ENCODE measurements around the gene RSRP1.
A peak's percentile ranks its signal among the peaks of the same experiment; 100 is the strongest.

RSRP1 gene

GRCh38 chr1:25217598-25218232, 29.5 kb downstream of the RSRP1 start:
- DNase-seq (ENCODE audit: low spot score): no peak

- DNase-seq (ENCODE audit: low spot score): no peak
Observed at GRCh38 chr1:25217015-25217414, 30.2 kb downstream of the RSRP1 start.

GRCh38 chr1:25216123-25216522, 31.1 kb downstream of the RSRP1 start:
- no peak for DNase-seq (ENCODE audit: low spot score)

GRCh38 chr1:25212725-25213124, 34.5 kb downstream of the RSRP1 start:
- no peak for DNase-seq (ENCODE audit: low spot score)

- no peak for DNase-seq (ENCODE audit: low spot score)
Observed at GRCh38 chr1:25210728-25211127, 36.5 kb downstream of the RSRP1 start.

GRCh38 chr1:25209516-25209915, 37.7 kb downstream of the RSRP1 start:
- DNase-seq (ENCODE audit: low spot score): no peak

- no peak for DNase-seq (ENCODE audit: low spot score)
Observed at GRCh38 chr1:25208561-25209222, 38.6 kb downstream of the RSRP1 start.

- no peak for DNase-seq (ENCODE audit: low spot score)
Observed at GRCh38 chr1:25208092-25208491, 39.2 kb downstream of the RSRP1 start.

GRCh38 chr1:25206201-25206600, 41.1 kb downstream of the RSRP1 start:
- no peak for DNase-seq (ENCODE audit: low spot score)

- no peak for DNase-seq (ENCODE audit: low spot score)
Observed at GRCh38 chr1:25205786-25206185, 41.5 kb downstream of the RSRP1 start.

- peak; percentile 53 for DNase-seq (ENCODE audit: low spot score)
Observed at GRCh38 chr1:25204797-25205480, 42.3 kb downstream of the RSRP1 start.

- DNase-seq (ENCODE audit: low spot score): no peak
Observed at GRCh38 chr1:25201006-25201405, 46.2 kb downstream of the RSRP1 start.

GRCh38 chr1:25199819-25200620, 47.2 kb downstream of the RSRP1 start:
- DNase-seq (ENCODE audit: low spot score): no peak

GRCh38 chr1:25198663-25199252, 48.5 kb downstream of the RSRP1 start:
- DNase-seq (ENCODE audit: low spot score): peak; percentile 30

- peak; percentile 62 for DNase-seq (ENCODE audit: low spot score)
Observed at GRCh38 chr1:25197982-25198662, 49.1 kb downstream of the RSRP1 start.

GRCh38 chr1:25197235-25197975, 49.8 kb downstream of the RSRP1 start:
- no peak for DNase-seq (ENCODE audit: low spot score)

GRCh38 chr1:25196830-25197229, 50.4 kb downstream of the RSRP1 start:
- no peak for DNase-seq (ENCODE audit: low spot score)

GRCh38 chr1:25195835-25196234, 51.4 kb downstream of the RSRP1 start:
- no peak for DNase-seq (ENCODE audit: low spot score)

- peak; percentile 11 for DNase-seq (ENCODE audit: low spot score)
Observed at GRCh38 chr1:25194572-25195020, 52.7 kb downstream of the RSRP1 start.

GRCh38 chr1:25194054-25194453, 53.2 kb downstream of the RSRP1 start:
- no peak for DNase-seq (ENCODE audit: low spot score)

- DNase-seq (ENCODE audit: low spot score): no peak
Observed at GRCh38 chr1:25193229-25193628, 54.0 kb downstream of the RSRP1 start.

All from kidney tubule cell (primary cell).